ENCODE data around the gene BBIP1.

DNA sequence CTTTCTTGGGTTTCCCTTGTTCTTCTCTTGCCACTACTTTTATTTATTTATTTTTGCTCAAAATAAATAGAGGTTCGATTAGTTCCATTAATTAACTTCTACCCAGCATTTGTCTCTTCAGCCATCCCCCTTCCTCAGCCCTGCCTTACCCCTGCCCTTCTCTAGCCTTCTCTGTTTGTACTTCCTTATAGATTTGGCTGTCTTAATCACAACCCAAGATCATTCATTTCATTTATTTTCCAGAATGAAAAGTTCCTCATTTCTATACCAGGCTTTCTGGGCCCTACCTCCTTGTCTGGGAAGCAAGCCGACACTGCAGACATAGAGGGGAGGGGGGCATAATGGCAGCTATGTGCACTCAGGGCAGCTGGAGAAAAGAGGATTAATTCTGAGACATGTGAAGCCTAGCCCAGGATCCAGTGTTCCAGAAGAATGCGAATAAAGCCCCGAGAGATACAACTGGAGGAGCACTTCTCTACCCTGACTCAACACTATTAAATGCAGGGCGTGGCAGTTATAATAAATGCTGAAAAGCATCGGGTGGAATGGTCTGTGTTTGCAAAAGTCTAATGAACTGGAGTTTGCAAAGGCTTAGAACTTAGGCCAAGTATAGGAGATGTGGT, 53.7 kb downstream of the BBIP1 start:
- TF ChIP-seq, protein P1, sequence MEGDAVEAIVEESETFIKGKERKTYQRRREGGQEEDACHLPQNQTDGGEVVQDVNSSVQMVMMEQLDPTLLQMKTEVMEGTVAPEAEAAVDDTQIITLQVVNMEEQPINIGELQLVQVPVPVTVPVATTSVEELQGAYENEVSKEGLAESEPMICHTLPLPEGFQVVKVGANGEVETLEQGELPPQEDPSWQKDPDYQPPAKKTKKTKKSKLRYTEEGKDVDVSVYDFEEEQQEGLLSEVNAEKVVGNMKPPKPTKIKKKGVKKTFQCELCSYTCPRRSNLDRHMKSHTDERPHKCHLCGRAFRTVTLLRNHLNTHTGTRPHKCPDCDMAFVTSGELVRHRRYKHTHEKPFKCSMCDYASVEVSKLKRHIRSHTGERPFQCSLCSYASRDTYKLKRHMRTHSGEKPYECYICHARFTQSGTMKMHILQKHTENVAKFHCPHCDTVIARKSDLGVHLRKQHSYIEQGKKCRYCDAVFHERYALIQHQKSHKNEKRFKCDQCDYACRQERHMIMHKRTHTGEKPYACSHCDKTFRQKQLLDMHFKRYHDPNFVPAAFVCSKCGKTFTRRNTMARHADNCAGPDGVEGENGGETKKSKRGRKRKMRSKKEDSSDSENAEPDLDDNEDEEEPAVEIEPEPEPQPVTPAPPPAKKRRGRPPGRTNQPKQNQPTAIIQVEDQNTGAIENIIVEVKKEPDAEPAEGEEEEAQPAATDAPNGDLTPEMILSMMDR (conservative IDR thresholded peaks at IDR 0.05; ENCODE audit: low read depth, low read length), result no peak
- no peak for TF ChIP-seq EZH2 (IDR thresholded peaks at IDR 0.05; ENCODE audit: borderline replicate concordance, low read depth, low read length, poor library complexity, severe bottlenecking)

Data from A673 (cell line).